HepG2 (cell line): ENCODE results near the gene UBAP2. TPM values are rescaled to one million over a fixed set of nuclear protein-coding genes. Genes with fewer than 3 reads are reported as not detected.

Experiments used
- AKNA ChIP-seq: sonication (generic); formaldehyde crosslinking; IDR thresholded peaks from 2 replicates; pipeline ENCODE4 v1.4.0; 2020; ENCODE audit warnings: missing genetic modification reagents, borderline replicate concordance
- ARID5B ChIP-seq: IDR thresholded peaks from 2 replicates; pipeline ENCODE4 v1.4.0; 2020; ENCODE audit warnings: mild to moderate bottlenecking, missing genetic modification reagents
- IKZF1 ChIP-seq: fragments of 450-650 bp; IDR thresholded peaks from 2 replicates; pipeline ENCODE4 v1.7.1; 2016
- NFAT5 ChIP-seq: sonication (generic); formaldehyde crosslinking; IDR thresholded peaks from 2 replicates; pipeline ENCODE4 v1.4.0; 2020; ENCODE audit warnings: missing genetic modification reagents
- NR3C1 ChIP-seq: sonication (generic); formaldehyde crosslinking; IDR thresholded peaks from 2 replicates; pipeline ENCODE4 v1.4.0; 2020; ENCODE audit warnings: missing genetic modification reagents
- RARA ChIP-seq: IDR thresholded peaks from 2 replicates; pipeline ENCODE4 v1.6.1; 2016; ENCODE audit warnings: missing genetic modification reagents, missing compliant biosample characterization
- RELA ChIP-seq: sonication (generic); formaldehyde crosslinking; IDR thresholded peaks from 2 replicates; pipeline ENCODE4 v1.4.0; 2020; ENCODE audit warnings: missing genetic modification reagents
- SKIL ChIP-seq: sonication (generic); formaldehyde crosslinking; IDR thresholded peaks from 2 replicates; pipeline ENCODE4 v1.8.0; 2022; ENCODE audit warnings: missing genetic modification reagents, mild to moderate bottlenecking, moderate library complexity, borderline replicate concordance
- TCF7 ChIP-seq: sonication (generic); IDR thresholded peaks from 2 replicates; pipeline ENCODE4 v1.6.1; 2016; ENCODE audit warnings: antibody characterized with exemption, low read depth
- ZNF230 ChIP-seq: sonication (generic); formaldehyde crosslinking; IDR thresholded peaks from 2 replicates; pipeline ENCODE4 v1.4.0; 2020; ENCODE audit warnings: mild to moderate bottlenecking, missing genetic modification reagents
- ZNF253 ChIP-seq: sonication (generic); formaldehyde crosslinking; IDR thresholded peaks from 2 replicates; pipeline ENCODE4 v1.8.0; 2022; ENCODE audit warnings: mild to moderate bottlenecking, missing genetic modification reagents, borderline replicate concordance
- ZNF501 ChIP-seq: sonication (generic); formaldehyde crosslinking; IDR thresholded peaks from 2 replicates; pipeline ENCODE4 v1.5.1; 2020; ENCODE audit warnings: mild to moderate bottlenecking, moderate library complexity, missing genetic modification reagents
- ZNF674 ChIP-seq: sonication (generic); formaldehyde crosslinking; IDR thresholded peaks from 2 replicates; pipeline ENCODE4 v1.5.0; 2020; ENCODE audit warnings: low read depth, mild to moderate bottlenecking, missing genetic modification reagents
- polyA plus RNA-seq, 8 experiments: library from polyadenylated mRNA; depleted of rRNA in 3 of 8; stranded (reverse) in 7 of 8; unstranded in 1 of 8; fragments of >200 nt; fragmentation: Illumina TruSeq in 4 of 8; extraction: Trizol in 4 of 8; gene quantifications; 2 replicates each; pipeline versions ENCODE4 v1.2.1 to v1.2.3, GENCODE V29; 2011 to 2016; ENCODE audit warnings: low read depth in 4 of 8, missing spikeins in 1 of 8, mixed read lengths in 1 of 8; ENCODE audit not compliant: insufficient read depth in 1 of 8
- total RNA-seq, 5 experiments: library from RNA; depleted of rRNA; stranded (reverse); fragments of >200 nt; fragmentation: Illumina TruSeq; extraction: Trizol; gene quantifications; 2 replicates each; pipeline ENCODE4 v1.2.3, GENCODE V29; 2016; ENCODE audit warnings: low read depth in 1 of 5

Gene UBAP2
- total and polyA plus RNA-seq, 2 of the 13 experiments (the other 11 are each of a cell fraction or from before 2014, with no cell fraction given): 19.0 to 22.0 TPM

- TF ChIP-seq AKNA (CRISPR knock-in tag) (no peak), ZNF501 (CRISPR knock-in tag) (no peak), RARA (CRISPR knock-in tag) (peak; percentile 63), TCF7 (peak; percentile 49), ARID5B (CRISPR knock-in tag) (peak; percentile 26; the same call in 1 of the 2 replicates), SKIL (CRISPR knock-in tag) (no peak), ZNF230 (CRISPR knock-in tag) (no peak), IKZF1 (no peak), ZNF253 (CRISPR knock-in tag) (no peak), NR3C1 (CRISPR knock-in tag) (no peak), RELA (CRISPR knock-in tag) (no peak), ZNF674 (no peak), NFAT5 (CRISPR knock-in tag) (no peak)
Observed at GRCh38 chr9:33932078-33932807, 116.4 kb downstream of the UBAP2 start (continued).
